DMS153 treated with DMSO at 0.1 percent for 48 hours (cell line): ENCODE results near the gene CRX.
A peak's percentile ranks its signal among the peaks of the same experiment; 100 is the strongest.
"Not testable (repeated sequence)": the region's sequence is repeated elsewhere in the genome, so short reads cannot be mapped to it uniquely, and the experiment has no call there.

Source experiments
- DNase-seq: peaks from one replicate; lab custom pipeline; 2025; ENCODE audit not compliant: unreplicated experiment; lab: John Stamatoyannopoulos, UW

Gene CRX

DNA sequence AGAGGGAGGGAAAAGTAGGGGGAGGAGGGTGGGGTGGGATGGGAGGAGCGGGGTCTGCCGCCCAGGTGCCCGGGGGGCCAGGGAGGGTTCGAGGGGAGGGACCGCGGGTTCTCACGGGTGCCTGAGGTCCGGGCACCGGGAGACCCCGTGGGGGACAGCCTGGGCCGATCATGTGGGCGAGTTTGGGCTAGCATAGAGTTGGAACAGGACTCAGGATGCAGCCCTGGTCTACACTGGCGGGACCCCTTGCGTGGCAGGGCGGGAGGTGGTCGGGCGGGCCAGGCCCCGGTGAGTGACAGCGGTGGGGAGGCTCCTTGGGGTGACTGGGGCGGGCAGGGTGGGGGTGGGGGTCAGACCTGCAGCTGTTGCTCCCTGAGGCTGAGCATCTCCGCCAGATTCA lies 18.6 kb upstream of the CRX start:
- DNase-seq = not testable (repeated sequence)

DNA sequence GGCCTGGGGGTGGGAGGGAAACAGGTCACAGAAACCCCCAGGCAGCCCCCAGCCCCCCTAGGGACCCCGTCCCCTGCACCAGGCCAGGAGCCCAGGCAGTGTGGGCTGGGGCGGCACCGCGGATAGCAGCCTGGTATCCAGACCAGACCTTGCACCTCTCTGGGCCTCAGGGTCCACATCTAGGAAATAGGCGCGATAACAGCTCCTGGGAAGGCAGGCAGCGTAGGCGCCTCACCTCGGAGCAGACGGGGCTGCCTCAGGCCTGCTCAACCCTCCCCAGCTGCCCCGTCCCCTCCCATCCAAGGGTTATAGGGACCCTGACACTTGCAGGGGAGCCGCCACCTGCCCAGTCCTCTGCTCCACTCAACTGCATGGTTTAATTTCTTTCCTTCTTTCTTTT lies 18.1 kb upstream of the CRX start:
- not testable (repeated sequence) for DNase-seq

- DNase-seq = not testable (repeated sequence)
Measured at GRCh38 chr19:47804451-47804850, 17.3 kb upstream of the CRX start, which contains the start of gene TPRX1. Gene TPRX1, minus strand, starts transcription at chr19:47804551. Its CDS starts 12 bp downstream, at chr19:47804539.

DNA sequence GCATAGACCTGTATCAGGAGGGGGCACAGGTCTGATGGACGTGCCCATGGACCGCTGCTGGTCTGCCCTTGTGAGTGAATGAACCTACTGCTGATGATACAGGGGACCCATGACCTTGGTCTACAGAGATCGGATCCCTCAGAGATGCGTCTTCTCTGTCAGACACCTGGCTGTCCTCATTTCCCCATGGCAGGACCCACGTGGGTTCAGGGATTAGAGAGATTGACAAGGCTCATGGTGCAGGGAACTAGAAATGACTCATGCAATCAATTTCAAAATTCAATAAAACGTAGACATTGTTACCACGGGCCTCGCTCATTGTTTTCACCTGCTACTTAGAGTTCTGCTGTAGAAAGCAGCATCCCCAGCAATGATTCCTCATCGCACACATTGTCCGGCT lies 16.4 kb upstream of the CRX start:
- no peak for DNase-seq

GRCh38 chr19:47806435-47806834 lies 15.3 kb upstream of the CRX start:
- no peak for DNase-seq

DNA sequence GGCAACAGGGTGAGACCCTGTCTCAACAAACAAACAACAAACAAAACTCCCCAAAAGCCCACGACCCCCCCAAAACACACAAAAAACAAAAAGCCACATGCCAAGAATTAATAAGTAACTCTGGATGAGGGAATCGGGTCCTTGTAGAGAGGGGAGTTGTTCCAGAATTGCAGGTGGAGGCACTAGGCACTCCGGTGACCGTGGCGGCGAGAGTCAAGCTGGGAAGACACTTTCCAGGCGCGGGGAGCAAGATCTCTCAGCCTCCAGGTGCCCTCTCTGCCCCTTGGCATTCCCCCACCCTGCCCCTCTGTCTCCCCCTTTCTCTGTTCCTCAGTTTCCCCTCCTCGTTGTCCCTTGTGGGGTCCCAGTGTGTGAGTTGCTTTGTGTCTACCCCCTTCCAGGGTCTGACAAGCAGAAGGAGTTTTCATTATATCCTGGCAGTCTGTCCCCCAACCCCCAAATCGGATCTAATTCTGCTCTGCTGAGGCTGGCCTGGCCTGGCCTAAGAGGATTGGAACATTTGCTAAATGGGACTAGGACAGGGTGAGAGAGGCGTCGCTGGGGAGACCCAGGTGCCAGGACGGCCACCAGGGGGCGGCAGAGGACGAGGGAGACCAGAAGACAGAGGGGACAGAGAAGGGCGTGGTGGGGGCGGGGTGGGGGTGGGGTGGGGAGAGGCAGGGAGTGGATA lies 8.3 kb upstream of the CRX start:
- peak; percentile 4 for DNase-seq

DNA sequence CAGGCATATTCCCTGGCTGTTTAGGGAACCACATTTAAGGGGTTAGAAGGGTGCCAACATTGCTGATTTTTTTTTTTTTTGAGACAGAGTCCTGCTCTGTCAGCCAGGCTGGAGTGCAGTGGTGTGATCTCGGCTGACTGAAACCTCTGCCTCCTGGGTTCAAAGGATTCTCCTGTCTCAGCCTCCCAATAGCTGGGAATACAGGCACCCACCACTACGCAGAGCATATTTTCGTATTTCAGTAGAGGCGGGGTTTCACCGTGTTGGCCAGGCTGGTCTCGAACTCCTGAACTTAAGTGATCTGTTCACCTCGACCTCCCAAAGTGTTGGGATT lies 7.8 kb upstream of the CRX start:
- DNase-seq = no peak

DNA sequence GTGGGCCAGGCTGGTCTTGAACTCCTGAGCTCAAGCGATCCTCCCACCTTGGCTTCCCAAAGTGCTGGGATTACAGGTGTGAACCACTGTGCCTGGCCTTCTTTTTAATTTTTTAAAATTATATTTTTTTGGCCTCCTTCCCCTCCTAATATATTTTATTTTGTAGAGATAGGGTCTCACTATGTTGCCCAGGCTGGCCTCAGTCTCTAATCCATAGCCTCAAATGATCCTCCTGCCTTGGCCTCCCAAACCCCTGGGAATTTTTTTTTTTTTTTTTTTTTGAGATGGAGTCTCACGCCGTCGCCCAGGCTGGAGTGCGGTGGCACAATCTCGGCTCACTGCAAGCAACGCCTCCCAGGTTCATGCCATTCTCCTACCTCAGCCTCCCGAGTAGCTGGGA lies 5.5 kb upstream of the CRX start:
- DNase-seq = not testable (repeated sequence)

DNA sequence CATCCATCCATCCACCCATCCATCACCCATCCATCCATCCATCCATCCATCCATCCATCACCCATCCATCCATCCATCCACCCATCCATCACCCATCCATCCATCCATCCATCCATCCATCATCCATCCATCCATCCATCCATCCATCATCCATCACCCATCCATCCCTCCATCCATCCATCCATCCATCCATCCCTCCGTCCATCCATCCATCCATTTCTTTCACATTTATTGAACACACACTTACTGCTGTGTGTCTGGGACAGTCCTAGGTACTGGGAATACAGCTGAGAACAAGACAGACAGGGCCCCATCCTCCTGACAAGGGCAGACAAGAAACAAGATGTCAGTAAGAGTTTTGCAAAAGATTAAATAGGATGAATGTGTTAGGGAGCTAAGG lies 3.5 kb upstream of the CRX start:
- DNase-seq = not testable (repeated sequence)

DNA sequence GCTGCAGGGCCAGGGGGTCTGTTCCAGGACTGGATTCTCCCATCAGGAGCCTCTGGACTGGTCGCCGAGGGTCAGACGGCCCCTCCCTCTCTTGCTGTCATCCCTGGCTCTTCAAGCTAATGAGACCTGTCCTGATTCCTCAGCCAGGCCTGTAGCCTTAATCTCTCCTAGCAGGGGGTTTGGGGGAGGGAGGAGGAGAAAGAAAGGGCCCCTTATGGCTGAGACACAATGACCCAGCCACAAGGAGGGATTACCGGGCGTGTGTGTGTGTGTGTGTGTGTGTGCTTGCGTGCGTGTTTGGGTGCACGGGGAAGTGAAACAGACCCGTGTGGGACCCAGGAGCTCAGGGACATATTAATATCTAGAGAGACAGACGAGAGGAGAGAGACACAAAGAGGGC lies 1.9 kb upstream of the CRX start:
- DNase-seq = no peak

- no peak for DNase-seq
Measured at GRCh38 chr19:47820410-47820809, 1.3 kb upstream of the CRX start.

GRCh38 chr19:47824396-47824795 lies 2.7 kb downstream of the CRX start:
- no peak for DNase-seq

DNA sequence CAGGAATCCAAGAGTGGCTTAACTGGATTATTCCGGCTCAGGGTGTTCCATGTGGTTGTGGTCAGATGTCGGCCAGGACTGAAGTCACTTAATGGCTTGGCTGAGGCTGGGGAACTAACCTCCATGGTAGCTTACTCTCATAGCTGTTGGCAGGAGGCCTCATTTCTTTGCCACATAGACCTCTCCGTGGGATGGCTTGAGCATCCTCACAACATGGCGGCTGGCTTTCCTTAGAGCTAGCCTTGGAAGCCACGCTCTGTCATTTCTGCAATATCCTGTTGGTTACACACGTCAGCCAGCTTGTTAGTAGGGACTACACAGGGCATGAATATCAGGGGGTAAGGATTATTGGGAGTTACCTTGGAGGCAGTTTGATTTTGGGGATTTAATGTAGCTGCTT lies 5.1 kb downstream of the CRX start:
- DNase-seq = no peak

DNA sequence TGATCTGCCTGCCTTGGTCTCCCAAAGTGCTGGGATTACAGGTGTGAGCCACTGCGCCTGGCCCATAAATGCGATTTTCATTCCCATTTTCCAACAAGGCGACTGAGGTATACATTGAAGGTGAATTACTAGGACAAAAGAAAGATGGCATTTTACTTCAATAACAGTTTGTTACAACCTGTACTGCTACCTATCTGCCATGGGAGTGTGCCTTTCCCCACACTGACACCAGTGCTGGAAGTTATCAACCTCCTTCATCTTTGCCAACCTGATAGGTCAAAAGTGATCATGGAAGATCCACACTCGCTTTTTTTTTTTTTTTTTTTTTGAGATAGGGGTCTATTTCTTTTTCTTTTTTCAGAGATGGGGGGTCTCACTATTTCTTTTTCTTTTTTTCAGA lies 11.0 kb downstream of the CRX start:
- DNase-seq = no peak

DNA sequence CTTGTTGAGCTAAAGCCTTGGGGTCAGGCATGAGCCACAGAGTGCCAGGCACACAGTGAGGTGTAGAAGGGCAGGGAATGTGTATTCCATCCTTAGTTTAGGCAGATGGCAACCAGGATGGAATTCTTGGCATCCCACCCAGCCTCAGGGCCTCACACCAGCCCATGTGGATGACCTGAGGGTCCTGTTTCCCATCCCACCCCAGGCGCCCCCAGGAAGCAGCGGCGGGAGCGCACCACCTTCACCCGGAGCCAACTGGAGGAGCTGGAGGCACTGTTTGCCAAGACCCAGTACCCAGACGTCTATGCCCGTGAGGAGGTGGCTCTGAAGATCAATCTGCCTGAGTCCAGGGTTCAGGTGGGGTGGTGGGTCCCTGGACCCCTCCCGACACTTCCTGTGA lies 14.3 kb downstream of the CRX start:
- no peak for DNase-seq

- no peak for DNase-seq
Measured at GRCh38 chr19:47839411-47839810, 17.7 kb downstream of the CRX start.

DNA sequence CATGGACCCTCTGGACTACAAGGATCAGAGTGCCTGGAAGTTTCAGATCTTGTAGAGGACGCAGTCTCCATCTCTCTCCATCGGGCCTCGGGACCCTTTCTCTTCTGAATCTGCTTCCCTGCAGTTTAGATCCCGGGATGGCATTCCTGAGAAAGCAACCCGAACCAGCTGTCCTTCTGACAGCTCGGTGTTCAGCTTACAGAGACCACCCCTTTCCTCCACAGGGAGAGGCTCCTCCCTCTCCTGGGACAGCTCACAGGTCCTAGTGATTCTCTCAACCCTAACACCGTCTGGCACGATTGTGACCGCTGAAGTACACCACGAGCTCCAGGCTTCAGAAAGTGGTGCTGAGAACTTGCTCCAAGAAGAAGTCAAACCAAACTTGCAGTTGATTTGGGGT lies 18.2 kb downstream of the CRX start:
- DNase-seq = no peak

GRCh38 chr19:47842941-47843340 lies 21.2 kb downstream of the CRX start:
- DNase-seq = no peak

- DNase-seq = no peak
Measured at GRCh38 chr19:47848425-47848822, 26.7 kb downstream of the CRX start.

GRCh38 chr19:47848823-47849473 lies 27.2 kb downstream of the CRX start:
- DNase-seq = no peak

GRCh38 chr19:47853003-47853402 lies 31.3 kb downstream of the CRX start:
- no peak for DNase-seq

DNA sequence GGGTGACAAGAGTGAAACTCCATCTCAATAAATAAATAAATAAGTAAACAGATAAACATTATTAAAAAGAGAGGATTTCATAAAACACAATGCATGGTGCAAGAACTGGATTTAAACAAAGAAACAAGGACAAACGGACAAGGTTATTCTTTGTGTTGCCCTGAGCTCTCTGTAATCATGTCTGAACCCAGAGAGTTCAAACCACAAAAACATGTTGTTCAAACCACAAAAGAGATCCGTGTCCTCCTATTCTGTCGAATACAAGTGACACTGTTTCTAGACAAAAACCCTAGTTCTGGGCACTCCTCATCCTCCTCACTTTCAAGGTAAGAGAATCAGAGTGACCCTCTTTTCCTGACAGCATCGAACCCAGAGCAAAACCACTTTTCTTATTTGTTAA lies 32.7 kb downstream of the CRX start:
- no peak for DNase-seq

DNA sequence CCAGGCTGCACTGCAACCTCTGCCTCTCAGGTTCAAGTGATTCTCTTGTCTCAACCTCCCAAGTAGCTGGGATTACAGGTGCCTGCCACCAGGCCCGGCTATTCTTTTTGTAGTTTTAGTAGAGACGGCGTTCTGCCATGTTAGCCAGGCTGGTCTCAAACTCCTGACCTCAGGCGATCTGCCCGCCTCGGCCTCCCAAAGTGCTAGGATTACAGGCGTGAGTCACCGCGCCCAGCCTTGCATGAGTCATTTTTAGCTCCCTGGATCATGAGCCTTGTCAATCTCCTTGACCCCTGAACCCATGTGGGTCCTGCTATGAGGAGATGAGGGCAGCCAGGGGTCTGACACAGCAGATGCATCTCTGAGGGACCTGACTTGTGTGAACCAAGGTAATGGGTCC lies 36.5 kb downstream of the CRX start:
- DNase-seq = not testable (repeated sequence)
